K562 (cell line): ENCODE data around the gene TRAPPC12. TPM values are rescaled to one million over a fixed set of nuclear protein-coding genes. Genes with fewer than 3 reads are reported as not detected.

Experiments
- CEBPG ChIP-seq, 3 experiments: fragments of 200-800 bp in 1 of 3; sonication (Bioruptor generic) in 1 of 3; sonication (generic) in 1 of 3; formaldehyde crosslinking in 1 of 3; IDR thresholded peaks in 2 of 3; conservative IDR thresholded peaks in 1 of 3; 2 replicates each; pipeline versions ENCODE4 v1.6.1 to v1.8.0; 2016 to 2022; ENCODE audit warnings: missing compliant biosample characterization in 2 of 3, missing genetic modification characterization in 2 of 3, mild to moderate bottlenecking in 1 of 3, missing genetic modification reagents in 1 of 3
- ETS1 ChIP-seq: conservative IDR thresholded peaks from 2 replicates; pipeline ENCODE4 v1.6.1; 2011; ENCODE audit warnings: low read depth, mild to moderate bottlenecking, low read length; ENCODE audit not compliant: control insufficient read depth
- FOXJ2 ChIP-seq: fragments of 200-800 bp; sonication (Bioruptor generic); IDR thresholded peaks from 2 replicates; pipeline ENCODE4 v1.6.1; 2016; ENCODE audit warnings: missing genetic modification characterization, missing compliant biosample characterization
- GTF2A2 ChIP-seq: IDR thresholded peaks from 2 replicates; pipeline ENCODE4 v1.6.1; 2016; ENCODE audit warnings: mild to moderate bottlenecking, missing genetic modification characterization, missing compliant biosample characterization
- HDAC3 ChIP-seq: fragments of 450-650 bp; IDR thresholded peaks from 2 replicates; pipeline ENCODE4 v1.6.1; 2018; ENCODE audit warnings: borderline replicate concordance, mild to moderate bottlenecking, moderate library complexity; ENCODE audit not compliant: partially characterized antibody
- JUN ChIP-seq, 2 experiments: sonication (generic) in 1 of 2; formaldehyde crosslinking in 1 of 2; IDR thresholded peaks; 2 replicates each; pipeline versions ENCODE4 v1.6.1 to v1.8.0; 2012 to 2022; ENCODE audit warnings: borderline replicate concordance in 2 of 2, mild to moderate bottlenecking in 2 of 2, improper control_type of control experiment in 1 of 2, low read depth in 1 of 2, low read length in 1 of 2, missing genetic modification reagents in 1 of 2
- KAT7 ChIP-seq: sonication (generic); formaldehyde crosslinking; IDR thresholded peaks from 2 replicates; pipeline ENCODE4 v1.8.0; 2022; ENCODE audit warnings: missing genetic modification reagents, mild to moderate bottlenecking, borderline replicate concordance
- KLF16 ChIP-seq: IDR thresholded peaks from 2 replicates; pipeline ENCODE4 v1.6.1; 2016; ENCODE audit warnings: antibody characterized with exemption
- PRDM10 ChIP-seq: fragments of 450-650 bp; IDR thresholded peaks from 2 replicates; pipeline ENCODE4 v1.6.1; 2018; ENCODE audit not compliant: partially characterized antibody
- RFX1 ChIP-seq: fragments of 450-650 bp; IDR thresholded peaks from 2 replicates; pipeline ENCODE4 v1.6.1; 2016; ENCODE audit warnings: mild to moderate bottlenecking, moderate library complexity
- THAP7 ChIP-seq: fragments of 250-450 bp; sonication (Bioruptor Pico); IDR thresholded peaks from 2 replicates; pipeline ENCODE4 v1.5.0; 2021
- U2AF1 ChIP-seq: fragments of 200-400 bp; formaldehyde crosslinking; optimal IDR thresholded peaks from 2 replicates; pipeline ENCODE3; 2017; ENCODE audit warnings: mild to moderate bottlenecking, low read depth, low read length, moderate library complexity
- ZNF212 ChIP-seq: fragments of 450-650 bp; formaldehyde crosslinking; IDR thresholded peaks from 2 replicates; pipeline ENCODE4 v1.4.0; 2020; ENCODE audit warnings: mild to moderate bottlenecking
- ZNF3 ChIP-seq: fragments of 250-450 bp; sonication (Bioruptor Pico); IDR thresholded peaks from 2 replicates; pipeline ENCODE4 v1.5.0; 2021; ENCODE audit warnings: mild to moderate bottlenecking, moderate library complexity
- ZNF592 ChIP-seq: fragments of 450-650 bp; IDR thresholded peaks from 2 replicates; pipeline ENCODE4 v1.6.1; 2017; ENCODE audit warnings: antibody characterized with exemption, mild to moderate bottlenecking
- polyA plus RNA-seq, 8 experiments: library from polyadenylated mRNA; depleted of rRNA in 4 of 8; stranded (reverse) in 5 of 8; unstranded in 3 of 8; fragments of >200 nt; fragmentation: Nextera tagmentation in 2 of 8; fragmentation: Illumina TruSeq in 1 of 8; extraction: Ambion mirVana in 2 of 8; extraction: Trizol in 1 of 8; gene quantifications; 2 replicates each; pipeline versions ENCODE4 v1.2.1 to v1.2.3, GENCODE V29; 2011 to 2014; ENCODE audit warnings: inconsistent platforms in 1 of 8, missing spikeins in 1 of 8
- total RNA-seq, 7 experiments: library from RNA; depleted of rRNA in 6 of 7; stranded (reverse); fragments of >200 nt in 6 of 7; fragmentation: Illumina TruSeq in 2 of 7; extraction: Trizol in 2 of 7; gene quantifications; 2 replicates each; pipeline versions ENCODE4 v1.2.1 to v1.2.3, GENCODE V29; 2011 to 2021; ENCODE audit warnings: low replicate concordance in 1 of 7

The TRAPPC12 gene
- total and polyA plus RNA-seq, 9 of the 15 experiments (the other 6 are each of a cell fraction or from before 2014, with no cell fraction given), result 8.0 to 75.2 (median 39.1) TPM

- TF ChIP-seq ZNF592 (peak; percentile 59; the same call in 1 of the 2 replicates), CEBPG (CRISPR knock-in tag; IDR thresholded peaks at IDR 0.05) (peak; percentile 32; the same call in 1 of the 2 replicates), CEBPG (tag; conservative IDR thresholded peaks at IDR 0.05 in 1 of 2, IDR thresholded peaks at IDR 0.05 in 1 of 2) (no peak), FOXJ2 (peak; percentile 69), ZNF3 (CRISPR knock-in tag) (no peak), ETS1 (peak; percentile 62; the same call in 1 of the 2 replicates), ZNF212 (CRISPR knock-in tag) (no peak), JUN (IDR thresholded peaks at IDR 0.05; ENCODE audit: borderline replicate concordance, low read depth, low read length) (peak; percentile 61; the same call in 1 of the 2 replicates), JUN (CRISPR knock-in tag; IDR thresholded peaks at IDR 0.05; ENCODE audit: borderline replicate concordance) (0 out of 2 replicates have a peak, but pooled peaks have one; percentile 24), RFX1 (no peak), U2AF1 (peak; percentile 5), KAT7 (peak; percentile 85; the same call in 1 of the 2 replicates), THAP7 (no peak), PRDM10 (no peak), GTF2A2 (tag) (no peak), HDAC3 (no peak), KLF16 (peak; percentile 80; the same call in 1 of the 2 replicates)
Measured at GRCh38 chr2:3377612-3378432, 1.7 kb upstream of the TRAPPC12 start, which contains the start of gene EIPR1 (continued).
